CD8-positive, alpha-beta memory T cell (primary cell): Measurements from ENCODE around the gene KIFAP3. TPM values are rescaled to one million over a fixed set of nuclear protein-coding genes. Genes with fewer than 3 reads are reported as not detected.
A peak's percentile ranks its signal among the peaks of the same experiment; 100 is the strongest.
"Not testable (repeated sequence)": the region's sequence is repeated elsewhere in the genome, so short reads cannot be mapped to it uniquely, and the experiment has no call there.

Experiments
- CTCF ChIA-PET: fragments of 350-600 bp; sonication (Branson Sonifier 250); formaldehyde crosslinking; loops from one replicate; lab custom pipeline; 2021; ENCODE audit warnings: antibody characterized with exemption; lab: Charles Lee
- POLR2A ChIA-PET: fragments of 350-600 bp; sonication (Branson Sonifier 250); formaldehyde crosslinking; loops from one replicate; lab custom pipeline; 2021; ENCODE audit warnings: antibody characterized with exemption; lab: Charles Lee
- DNase-seq, 5 donors: peaks; one replicate each; pipeline versions ENCODE4 v3.0.0 to v3.0.0-alpha.2; 2020 to 2022; ENCODE audit warnings: mixed read lengths in 1 of 5
- H3K27ac ChIP-seq: one replicate; pipeline ENCODE4 v1.7.0; 2013; ENCODE audit warnings: low read depth, mild to moderate bottlenecking, low read length, moderate library complexity
- H3K27me3 ChIP-seq: 2 replicates; pipeline ENCODE4 v1.7.0; 2013; ENCODE audit warnings: low read length, mild to moderate bottlenecking; ENCODE audit not compliant: insufficient read depth, poor library complexity, severe bottlenecking
- H3K36me3 ChIP-seq: 2 replicates; pipeline ENCODE4 v1.7.0; 2013; ENCODE audit warnings: mild to moderate bottlenecking, low read length, moderate library complexity; ENCODE audit not compliant: insufficient read depth
- H3K4me1 ChIP-seq: 2 replicates; pipeline ENCODE4 v1.7.0; 2013; ENCODE audit warnings: mild to moderate bottlenecking, low read length, moderate library complexity; ENCODE audit not compliant: insufficient read depth
- H3K4me3 ChIP-seq: 2 replicates; pipeline ENCODE4 v1.7.0; 2013; ENCODE audit warnings: mild to moderate bottlenecking, low read length
- H3K9me3 ChIP-seq: 2 replicates; pipeline ENCODE4 v1.7.0; 2013; ENCODE audit warnings: mild to moderate bottlenecking, low read length
- H3K27ac Mint-ChIP-seq, 8 donors: one replicate each; pipeline ENCODE4 v1.8.0; 2020 to 2021; ENCODE audit warnings: mixed read lengths in 8 of 8, mild to moderate bottlenecking in 6 of 8, inconsistent platforms in 3 of 8, moderate library complexity in 3 of 8
- H3K27me3 Mint-ChIP-seq, 2 donors: one replicate each; pipeline ENCODE4 v1.8.0; 2020 to 2021; ENCODE audit warnings: mixed read lengths in 2 of 2, mild to moderate bottlenecking in 1 of 2, moderate library complexity in 1 of 2
- H3K36me3 Mint-ChIP-seq, 3 donors: one replicate each; pipeline ENCODE4 v1.8.0; 2020 to 2021; ENCODE audit warnings: mixed read lengths in 3 of 3, inconsistent platforms in 1 of 3, mild to moderate bottlenecking in 1 of 3
- H3K4me1 Mint-ChIP-seq, 3 donors: one replicate each; pipeline ENCODE4 v1.8.0; 2020 to 2021; ENCODE audit warnings: mixed read lengths in 3 of 3, inconsistent platforms in 1 of 3, mild to moderate bottlenecking in 1 of 3
- H3K4me3 Mint-ChIP-seq, 7 donors: one replicate each; pipeline ENCODE4 v1.8.0; 2020 to 2021; ENCODE audit warnings: mixed read lengths in 7 of 7, mild to moderate bottlenecking in 6 of 7, moderate library complexity in 4 of 7, inconsistent platforms in 2 of 7
- H3K9me3 Mint-ChIP-seq, 5 donors: one replicate each; pipeline ENCODE4 v1.8.0; 2020 to 2022; ENCODE audit warnings: mixed read lengths in 5 of 5, mild to moderate bottlenecking in 3 of 5, moderate library complexity in 2 of 5, inconsistent platforms in 1 of 5
- polyA plus RNA-seq: library from polyadenylated mRNA; unstranded; fragments of 300-500 nt; fragmentation: Illumina TruSeq; gene quantifications from one replicate; pipeline ENCODE4 v1.2.3, GENCODE V29; 2021
- total RNA-seq, 2 experiments: library from RNA; stranded (reverse); gene quantifications; one replicate each; pipeline ENCODE4 v1.2.3, GENCODE V29; 2021

The KIFAP3 gene
- total and polyA plus RNA-seq, 3 experiments from 2014 or later: 17.4 to 23.8 (median 23.2) TPM

DNA sequence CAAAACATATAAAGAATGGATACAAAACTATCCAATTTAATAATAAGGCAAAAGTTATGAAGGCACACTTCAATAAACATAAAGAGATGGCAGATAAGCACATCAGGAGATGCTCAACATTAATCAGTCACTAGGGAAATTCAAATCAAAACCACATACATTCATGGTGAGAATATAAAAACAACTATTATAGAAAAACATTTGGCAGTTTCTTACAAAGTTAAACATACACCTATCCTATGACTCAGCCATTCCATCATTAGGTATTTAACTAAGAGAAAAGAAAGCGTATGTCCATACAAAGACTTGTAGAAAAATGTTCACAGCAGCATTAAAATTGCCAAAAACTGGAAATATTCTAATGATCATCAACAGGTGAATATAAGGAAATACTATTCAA, 44.3 kb downstream of the KIFAP3 start:
- H3K36me3 ChIP-seq: peaks cover 4% of the 10 kb centered on the region
- H3K27ac Mint-ChIP-seq: no peak overlapping the region
- H3K9me3 ChIP-seq: no peaks in the 10 kb centered on the region
- no peak for DNase-seq
- POLR2A ChIA-PET: no interaction called here
- H3K27ac ChIP-seq: no peak overlapping the region
- peaks cover 0 to 15% (median 10%) of the 10 kb centered on the region in 5 donors for H3K9me3 Mint-ChIP-seq
- no peaks in the 10 kb centered on the region for H3K4me1 ChIP-seq
- peaks cover 28 to 48% (median 31%) of the 10 kb centered on the region in 3 donors for H3K36me3 Mint-ChIP-seq
- CTCF ChIA-PET: no interaction called here
- peaks cover 0 to 7% (median 2%) of the 10 kb centered on the region in 3 donors for H3K4me1 Mint-ChIP-seq
- no peak overlapping the region for H3K4me3 Mint-ChIP-seq
- H3K27me3 Mint-ChIP-seq: no peaks in the 10 kb centered on the region
- H3K4me3 ChIP-seq: no peak overlapping the region
- H3K27me3 ChIP-seq: no peaks in the 10 kb centered on the region

GRCh38 chr1:170027760-170028159, 46.7 kb downstream of the KIFAP3 start:
- no peaks in the 10 kb centered on the region for H3K27me3 ChIP-seq
- DNase-seq: no peak
- Mint-ChIP-seq H3K4me3 (no peak overlapping the region), H3K27ac (no peak overlapping the region), H3K9me3 (peaks cover 0 to 15% (median 10%) of the 10 kb centered on the region in 5 donors), H3K27me3 (no peaks in the 10 kb centered on the region), H3K4me1 (peaks cover 0 to 7% (median 2%) of the 10 kb centered on the region in 3 donors), H3K36me3 (peaks cover 28 to 51% (median 29%) of the 10 kb centered on the region in 3 donors)
- no peak overlapping the region for H3K4me3 ChIP-seq
- no peak overlapping the region for H3K27ac ChIP-seq
- CTCF ChIA-PET: no interaction called here
- peaks cover 4% of the 10 kb centered on the region for H3K36me3 ChIP-seq
- POLR2A ChIA-PET: no interaction called here
- H3K4me1 ChIP-seq: no peaks in the 10 kb centered on the region
- no peaks in the 10 kb centered on the region for H3K9me3 ChIP-seq

DNA sequence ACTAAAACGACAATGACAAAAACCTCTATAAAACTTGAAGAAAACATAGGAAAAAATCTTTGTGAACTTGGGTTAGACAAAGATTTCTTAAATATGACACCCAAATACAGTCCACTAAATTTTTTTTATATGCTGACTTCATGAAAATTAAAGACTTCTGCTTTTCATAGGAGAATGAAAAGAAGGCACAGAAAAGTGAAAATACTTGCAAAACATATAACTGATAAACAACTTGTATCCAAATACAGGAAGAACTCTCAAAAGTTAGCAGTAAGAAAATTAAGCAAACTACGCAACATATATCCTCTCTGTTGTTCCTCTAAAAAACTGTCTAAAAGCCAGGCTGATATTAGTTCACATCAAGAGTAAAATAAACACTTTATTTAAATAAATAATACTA, 53.6 kb downstream of the KIFAP3 start:
- no peak overlapping the region for H3K27ac Mint-ChIP-seq
- Histone ChIP-seq H3K4me3 (no peak overlapping the region), H3K27ac (no peak overlapping the region), H3K36me3 (peaks cover under 1% of the 10 kb centered on the region), H3K4me1 (no peaks in the 10 kb centered on the region), H3K27me3 (no peaks in the 10 kb centered on the region), H3K9me3 (no peaks in the 10 kb centered on the region)
- H3K36me3 Mint-ChIP-seq: peaks cover 24 to 53% (median 27%) of the 10 kb centered on the region in 3 donors
- H3K4me3 Mint-ChIP-seq: no peak overlapping the region
- CTCF ChIA-PET: no interaction called here
- peaks cover 0 to 10% (median 5%) of the 10 kb centered on the region in 5 donors for H3K9me3 Mint-ChIP-seq
- DNase-seq: no peak
- no peaks in the 10 kb centered on the region for H3K27me3 Mint-ChIP-seq
- H3K4me1 Mint-ChIP-seq: no peaks in the 10 kb centered on the region
- POLR2A ChIA-PET: no interaction called here

DNA sequence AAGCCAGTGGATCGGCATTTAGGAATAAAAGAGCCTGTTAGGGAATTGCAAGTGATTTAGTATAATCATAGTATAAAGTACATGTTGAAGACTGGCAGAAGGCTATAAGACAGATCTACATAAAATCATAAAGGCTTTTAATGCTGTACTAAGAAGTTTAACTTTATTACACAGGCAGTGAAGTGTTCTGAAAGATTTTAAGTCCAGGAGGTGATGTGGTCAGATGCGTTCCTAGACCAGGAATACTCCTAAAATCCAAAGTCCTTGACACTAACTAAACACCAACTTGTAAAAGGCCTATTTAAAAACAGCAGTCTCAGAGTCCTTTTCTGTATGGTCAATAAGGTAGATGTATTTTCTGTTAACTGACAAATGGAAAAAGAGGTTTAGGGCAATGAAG, 57.0 kb downstream of the KIFAP3 start:
- Histone ChIP-seq H3K4me1 (no peaks in the 10 kb centered on the region), H3K27ac (no peak overlapping the region), H3K36me3 (peaks cover 11% of the 10 kb centered on the region), H3K27me3 (no peaks in the 10 kb centered on the region), H3K9me3 (no peaks in the 10 kb centered on the region), H3K4me3 (no peak overlapping the region)
- Mint-ChIP-seq H3K4me3 (no peak overlapping the region), H3K4me1 (no peaks in the 10 kb centered on the region), H3K36me3 (peaks cover 31 to 58% (median 33%) of the 10 kb centered on the region in 3 donors), H3K9me3 (peaks cover 0 to 10% (median 5%) of the 10 kb centered on the region in 5 donors), H3K27me3 (no peaks in the 10 kb centered on the region), H3K27ac (peak overlapping the region in 1 of 8 donors; percentile 56)
- no peak for DNase-seq
- CTCF ChIA-PET: no interaction called here
- POLR2A ChIA-PET: no interaction called here

DNA sequence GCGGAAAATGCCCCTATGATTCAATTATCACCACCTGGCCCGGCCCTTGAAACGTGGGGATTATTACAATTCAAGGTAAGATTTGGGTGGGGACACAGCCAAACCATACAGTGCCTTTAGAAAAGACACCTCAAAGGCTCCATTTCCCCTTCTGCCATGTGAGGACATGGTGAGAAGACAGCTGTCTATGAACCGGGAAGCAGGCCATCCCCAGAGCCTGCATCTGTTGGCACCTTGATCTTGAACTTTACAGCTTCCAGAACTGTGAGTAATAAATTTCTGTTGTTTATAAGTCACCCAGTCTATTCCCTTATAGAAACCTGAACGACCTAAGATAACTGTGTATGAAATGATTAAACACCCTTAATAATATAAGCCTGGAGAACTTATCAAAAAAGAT, 61.6 kb downstream of the KIFAP3 start:
- Mint-ChIP-seq H3K27ac (no peak overlapping the region), H3K36me3 (peaks cover 17 to 49% (median 21%) of the 10 kb centered on the region in 3 donors)
- CTCF ChIA-PET: no interaction called here

GRCh38 chr1:170010443-170010842, 64.1 kb downstream of the KIFAP3 start:
- Mint-ChIP-seq H3K27ac (no peak overlapping the region), H3K27me3 (no peaks in the 10 kb centered on the region), H3K4me3 (no peak overlapping the region), H3K4me1 (no peaks in the 10 kb centered on the region), H3K36me3 (peaks cover 10 to 33% (median 18%) of the 10 kb centered on the region in 3 donors), H3K9me3 (peaks cover 0 to 2% (median 0%) of the 10 kb centered on the region in 5 donors)
- H3K9me3 ChIP-seq: no peaks in the 10 kb centered on the region
- ChIA-PET CTCF (no interaction called here), POLR2A (no interaction called here)
- no peak for DNase-seq
- H3K36me3 ChIP-seq: peaks cover 7% of the 10 kb centered on the region
- H3K27ac ChIP-seq: no peak overlapping the region
- no peak overlapping the region for H3K4me3 ChIP-seq
- H3K4me1 ChIP-seq: no peaks in the 10 kb centered on the region
- no peaks in the 10 kb centered on the region for H3K27me3 ChIP-seq

More for the DNA sequence above, 61.6 kb downstream of the KIFAP3 start:
- Histone ChIP-seq H3K9me3 (no peaks in the 10 kb centered on the region), H3K36me3 (peaks cover 11% of the 10 kb centered on the region), H3K4me3 (no peak overlapping the region), H3K4me1 (no peaks in the 10 kb centered on the region), H3K27me3 (no peaks in the 10 kb centered on the region), H3K27ac (no peak overlapping the region)
- no peaks in the 10 kb centered on the region for H3K27me3 Mint-ChIP-seq
- POLR2A ChIA-PET: no interaction called here
- H3K4me3 Mint-ChIP-seq: no peak overlapping the region
- DNase-seq: no peak
- no peaks in the 10 kb centered on the region for H3K4me1 Mint-ChIP-seq
- H3K9me3 Mint-ChIP-seq: peaks cover 0 to 2% (median 0%) of the 10 kb centered on the region in 5 donors

DNA sequence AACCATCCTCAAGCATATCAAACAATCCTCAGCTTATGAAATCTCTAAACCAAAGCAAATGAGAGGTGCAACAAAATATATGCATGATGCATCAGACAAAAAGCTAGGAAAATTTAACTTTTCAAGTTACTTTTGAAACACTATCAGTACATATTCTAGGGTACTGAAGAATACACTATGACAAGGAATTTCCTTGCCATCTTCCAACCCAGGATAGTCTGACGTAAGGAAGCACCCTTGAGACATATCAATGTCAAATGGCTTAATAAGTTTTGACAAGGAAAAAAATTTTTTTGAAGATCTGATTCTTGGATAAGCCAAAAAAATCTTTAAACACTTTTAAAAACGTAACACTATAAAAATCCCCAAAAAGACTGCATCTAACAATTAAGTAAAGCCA, 64.9 kb downstream of the KIFAP3 start:
- H3K9me3 ChIP-seq: no peaks in the 10 kb centered on the region
- Mint-ChIP-seq H3K27me3 (no peaks in the 10 kb centered on the region), H3K27ac (no peak overlapping the region), H3K9me3 (peaks cover 0 to 2% (median 0%) of the 10 kb centered on the region in 5 donors), H3K4me1 (no peaks in the 10 kb centered on the region), H3K36me3 (peaks cover 8 to 26% (median 16%) of the 10 kb centered on the region in 3 donors), H3K4me3 (no peak overlapping the region)
- no peaks in the 10 kb centered on the region for H3K36me3 ChIP-seq
- H3K27ac ChIP-seq: no peak overlapping the region
- POLR2A ChIA-PET: no interaction called here
- DNase-seq: no peak
- no peak overlapping the region for H3K4me3 ChIP-seq
- CTCF ChIA-PET: no interaction called here
- H3K27me3 ChIP-seq: no peaks in the 10 kb centered on the region
- H3K4me1 ChIP-seq: no peaks in the 10 kb centered on the region

- CTCF ChIA-PET, H3K9me3 ChIP-seq, POLR2A ChIA-PET, H3K9me3 Mint-ChIP-seq, H3K27ac ChIP-seq, DNase-seq, H3K4me3 Mint-ChIP-seq, H3K27me3 ChIP-seq, H3K4me3 ChIP-seq, H3K27me3 Mint-ChIP-seq, H3K4me1 Mint-ChIP-seq, H3K4me1 ChIP-seq, H3K27ac Mint-ChIP-seq, H3K36me3 ChIP-seq: not testable (repeated sequence)
- H3K36me3 Mint-ChIP-seq: peaks cover 6 to 23% (median 12%) of the 10 kb centered on the region in 3 donors
Observed at GRCh38 chr1:170008745-170009144, 65.8 kb downstream of the KIFAP3 start.
